HEK293 (cell line): ENCODE results near the gene GNB1L.

Source experiments
- GFI1B ChIP-seq: fragments of 450-650 bp; formaldehyde crosslinking; IDR thresholded peaks from 2 replicates; pipeline ENCODE4 v1.5.1; 2016; ENCODE audit warnings: missing biosample characterization, missing genetic modification characterization
- KLF17 ChIP-seq: fragments of 450-650 bp; formaldehyde crosslinking; IDR thresholded peaks from 2 replicates; pipeline ENCODE4 v1.5.1; 2016; ENCODE audit warnings: missing biosample characterization, missing genetic modification characterization
- KLF8 ChIP-seq: fragments of 450-650 bp; formaldehyde crosslinking; IDR thresholded peaks from 2 replicates; pipeline ENCODE4 v1.5.1; 2016; ENCODE audit warnings: missing biosample characterization, missing genetic modification characterization
- KLF9 ChIP-seq: fragments of 450-650 bp; formaldehyde crosslinking; IDR thresholded peaks from 2 replicates; pipeline ENCODE4 v1.5.1; 2016; ENCODE audit warnings: missing biosample characterization, missing genetic modification characterization, low read depth
- MZF1 ChIP-seq: fragments of 450-650 bp; formaldehyde crosslinking; IDR thresholded peaks from 2 replicates; pipeline ENCODE4 v1.5.1; 2017; ENCODE audit warnings: missing biosample characterization, missing genetic modification characterization, borderline replicate concordance
- OSR2 ChIP-seq: fragments of 450-650 bp; formaldehyde crosslinking; IDR thresholded peaks from 2 replicates; pipeline ENCODE4 v1.5.1; 2016; ENCODE audit warnings: missing biosample characterization, missing genetic modification characterization
- REPIN1 ChIP-seq: fragments of 450-650 bp; formaldehyde crosslinking; IDR thresholded peaks from 2 replicates; pipeline ENCODE4 v1.5.1; 2017; ENCODE audit warnings: missing biosample characterization, missing genetic modification characterization, low read depth
- REST ChIP-seq: fragments of 450-650 bp; formaldehyde crosslinking; IDR thresholded peaks from 2 replicates; pipeline ENCODE4 v1.5.1; 2016; ENCODE audit warnings: missing biosample characterization, missing genetic modification characterization
- SP3 ChIP-seq: fragments of 450-650 bp; formaldehyde crosslinking; IDR thresholded peaks from 2 replicates; pipeline ENCODE4 v1.5.1; 2016; ENCODE audit warnings: missing biosample characterization, missing genetic modification characterization
- SP7 ChIP-seq: fragments of 450-650 bp; formaldehyde crosslinking; IDR thresholded peaks from 2 replicates; pipeline ENCODE4 v1.5.1; 2016; ENCODE audit warnings: missing biosample characterization, missing genetic modification characterization
- TCF7L2 ChIP-seq: IDR thresholded peaks from 2 replicates; pipeline ENCODE4 v1.6.1; 2011; ENCODE audit warnings: low read depth, mild to moderate bottlenecking, inconsistent platforms, low read length, moderate library complexity, borderline replicate concordance
- TSHZ1 ChIP-seq: fragments of 450-650 bp; formaldehyde crosslinking; IDR thresholded peaks from 2 replicates; pipeline ENCODE4 v1.5.1; 2016; ENCODE audit warnings: missing biosample characterization, missing genetic modification characterization, borderline replicate concordance
- ZBTB21 ChIP-seq: fragments of 450-650 bp; formaldehyde crosslinking; IDR thresholded peaks from 2 replicates; pipeline ENCODE4 v1.5.1; 2017; ENCODE audit warnings: missing biosample characterization, missing genetic modification characterization
- ZBTB6 ChIP-seq: fragments of 450-650 bp; formaldehyde crosslinking; IDR thresholded peaks from 2 replicates; pipeline ENCODE4 v1.5.1; 2017; ENCODE audit warnings: missing biosample characterization, missing genetic modification characterization
- ZFHX2 ChIP-seq: fragments of 450-650 bp; formaldehyde crosslinking; conservative IDR thresholded peaks from 2 replicates; pipeline ENCODE4 v1.5.1; 2016; ENCODE audit warnings: missing biosample characterization, missing genetic modification characterization
- ZFP69B ChIP-seq: fragments of 450-650 bp; formaldehyde crosslinking; IDR thresholded peaks from 2 replicates; pipeline ENCODE4 v1.5.1; 2016; ENCODE audit warnings: missing biosample characterization, missing genetic modification characterization
- ZNF146 ChIP-seq: fragments of 450-650 bp; formaldehyde crosslinking; IDR thresholded peaks from 2 replicates; pipeline ENCODE4 v1.5.1; 2016; ENCODE audit warnings: missing biosample characterization, missing genetic modification characterization
- ZNF202 ChIP-seq: fragments of 450-650 bp; formaldehyde crosslinking; IDR thresholded peaks from 2 replicates; pipeline ENCODE4 v1.5.1; 2016; ENCODE audit warnings: missing biosample characterization, missing genetic modification characterization, borderline replicate concordance
- ZNF248 ChIP-seq: fragments of 450-650 bp; formaldehyde crosslinking; IDR thresholded peaks from 2 replicates; pipeline ENCODE4 v1.5.1; 2017; ENCODE audit warnings: missing biosample characterization, missing genetic modification characterization
- ZNF274 ChIP-seq, 2 experiments: fragments of 200-500 bp in 1 of 2; fragments of 450-650 bp in 1 of 2; sonication (Bioruptor generic) in 1 of 2; formaldehyde crosslinking in 1 of 2; IDR thresholded peaks; 2 replicates each; pipeline versions ENCODE4 v1.5.1 to v1.6.1; 2014 to 2016; ENCODE audit warnings: borderline replicate concordance in 1 of 2, inconsistent platforms in 1 of 2, low read length in 1 of 2, missing biosample characterization in 1 of 2, missing genetic modification characterization in 1 of 2
- ZNF341 ChIP-seq: fragments of 450-650 bp; formaldehyde crosslinking; IDR thresholded peaks from 2 replicates; pipeline ENCODE4; 2016; ENCODE audit warnings: low read depth, missing biosample characterization, missing genetic modification characterization
- ZNF366 ChIP-seq: fragments of 450-650 bp; formaldehyde crosslinking; conservative IDR thresholded peaks from 2 replicates; pipeline ENCODE4 v1.5.1; 2016; ENCODE audit warnings: missing biosample characterization, missing genetic modification characterization
- ZNF449 ChIP-seq: fragments of 450-650 bp; formaldehyde crosslinking; IDR thresholded peaks from 2 replicates; pipeline ENCODE4 v1.5.1; 2017; ENCODE audit warnings: missing biosample characterization, mild to moderate bottlenecking, missing genetic modification characterization, moderate library complexity
- ZNF510 ChIP-seq: fragments of 450-650 bp; formaldehyde crosslinking; IDR thresholded peaks from 2 replicates; pipeline ENCODE4 v1.5.1; 2018; ENCODE audit warnings: mild to moderate bottlenecking, missing genetic modification characterization, missing biosample characterization; ENCODE audit not compliant: insufficient replicate concordance
- ZNF521 ChIP-seq: fragments of 450-650 bp; formaldehyde crosslinking; IDR thresholded peaks from 2 replicates; pipeline ENCODE4 v1.5.1; 2017; ENCODE audit warnings: missing biosample characterization, mild to moderate bottlenecking, missing genetic modification characterization
- ZNF76 ChIP-seq: fragments of 450-650 bp; formaldehyde crosslinking; IDR thresholded peaks from 2 replicates; pipeline ENCODE4; 2016; ENCODE audit warnings: low read depth, missing biosample characterization, missing genetic modification characterization, borderline replicate concordance
- ZNF785 ChIP-seq: fragments of 450-650 bp; formaldehyde crosslinking; IDR thresholded peaks from 2 replicates; pipeline ENCODE4 v1.5.1; 2016; ENCODE audit warnings: missing biosample characterization, missing genetic modification characterization
- ZSCAN16 ChIP-seq: fragments of 450-650 bp; formaldehyde crosslinking; IDR thresholded peaks from 2 replicates; pipeline ENCODE4 v1.5.1; 2016; ENCODE audit warnings: missing biosample characterization, missing genetic modification characterization
- ZXDB ChIP-seq: fragments of 450-650 bp; formaldehyde crosslinking; IDR thresholded peaks from 2 replicates; pipeline ENCODE4 v1.5.1; 2016; ENCODE audit warnings: missing biosample characterization, missing genetic modification characterization

The GNB1L gene

GRCh38 chr22:19756288-19757128 lies 98.2 kb downstream of the GNB1L start (continued):
- TF ChIP-seq ZBTB21 (tag by site-specific recombination), result no peak
- TF ChIP-seq KLF17 (tag by site-specific recombination), result peak; percentile 75; the same call in 1 of the 2 replicates
- TF ChIP-seq ZNF366, result peak; percentile 81
- TF ChIP-seq ZNF510, result no peak
- no peak for TF ChIP-seq GFI1B
- 0 out of 2 replicates have a peak, but pooled peaks have one; percentile 54 for TF ChIP-seq ZFP69B (tag by site-specific recombination)
- TF ChIP-seq REPIN1 (tag by site-specific recombination), result no peak
- peak; percentile 45; the same call in 1 of the 2 replicates for TF ChIP-seq ZBTB6 (tag by site-specific recombination)
- TF ChIP-seq ZNF785 (tag by site-specific recombination), result no peak
- TF ChIP-seq MZF1 (tag by site-specific recombination), result no peak
- no peak for TF ChIP-seq KLF8 (tag by site-specific recombination)
- no peak for TF ChIP-seq ZNF146 (tag by site-specific recombination)
- TF ChIP-seq ZNF202 (tag by site-specific recombination), result no peak
- TF ChIP-seq ZNF521 (tag by site-specific recombination), result no peak
- TF ChIP-seq SP7, result peak; percentile 33
- peak; percentile 26 for TF ChIP-seq SP3 (tag by site-specific recombination)
- TF ChIP-seq TCF7L2, result no peak
- TF ChIP-seq ZNF449 (tag by site-specific recombination), result no peak
- peak; percentile 86 for TF ChIP-seq ZFHX2 (tag by site-specific recombination)
- TF ChIP-seq ZXDB (tag by site-specific recombination), result no peak
- no peak for TF ChIP-seq ZNF274 (IDR thresholded peaks at IDR 0.05; ENCODE audit: low read length)
- TF ChIP-seq ZNF274 (tag by site-specific recombination; IDR thresholded peaks at IDR 0.05; ENCODE audit: borderline replicate concordance), result no peak
- TF ChIP-seq ZSCAN16 (tag by site-specific recombination), result no peak
- peak; percentile 48 for TF ChIP-seq KLF9 (tag by site-specific recombination)
- TF ChIP-seq TSHZ1, result no peak
- peak; percentile 88 for TF ChIP-seq ZNF341 (tag by site-specific recombination)
- TF ChIP-seq ZNF248 (tag by site-specific recombination), result no peak
- no peak for TF ChIP-seq OSR2 (tag by site-specific recombination)
- no peak for TF ChIP-seq ZNF76 (tag by site-specific recombination)
- TF ChIP-seq REST (tag by site-specific recombination), result no peak
